AG09319 (cell line): ENCODE results near the gene DNAJC5.

ENCODE experiments used
- DNase-seq: peaks from one replicate; pipeline ENCODE4 v3.0.0-alpha.2; 2010; ENCODE audit warnings: low read depth; ENCODE audit errors: extremely low read depth
- CTCF ChIP-seq: IDR thresholded peaks from 2 replicates; pipeline ENCODE4 v1.5.1; 2011; ENCODE audit warnings: low read depth, mild to moderate bottlenecking, inconsistent platforms, low read length, moderate library complexity

The DNAJC5 gene

GRCh38 chr20:63854069-63854765, 40.7 kb upstream of the DNAJC5 start:
- no peak for DNase-seq
- no peak for TF ChIP-seq CTCF

GRCh38 chr20:63854766-63855362, 40.1 kb upstream of the DNAJC5 start:
- no peak for TF ChIP-seq CTCF
- DNase-seq, result no peak

- TF ChIP-seq CTCF, result no peak
- DNase-seq, result no peak
These were observed 39.4 kb upstream of the DNAJC5 start for GRCh38 chr20:63855363-63856097.

- TF ChIP-seq CTCF, result no peak
- no peak for DNase-seq
These were observed 38.8 kb upstream of the DNAJC5 start for GRCh38 chr20:63856098-63856511.

- no peak for TF ChIP-seq CTCF
- no peak for DNase-seq
These were observed 37.0 kb upstream of the DNAJC5 start for GRCh38 chr20:63857764-63858392.

- DNase-seq, result no peak
- peak; percentile 11 for TF ChIP-seq CTCF
These were observed 36.3 kb upstream of the DNAJC5 start for GRCh38 chr20:63858393-63859165.
